GM23248 (cell line): Measurements from ENCODE around the gene CHAC2.

ENCODE experiments used
- EZH2 ChIP-seq: fragments of 200-600 bp; sonication (generic); IDR thresholded peaks from 2 replicates; pipeline ENCODE4 v1.6.1; 2018; ENCODE audit warnings: antibody characterized with exemption, mild to moderate bottlenecking; ENCODE audit not compliant: insufficient read depth, poor library complexity, severe bottlenecking
- EZH2phosphoT487 ChIP-seq: fragments of 200-600 bp; sonication (generic); IDR thresholded peaks from 2 replicates; pipeline ENCODE4 v1.6.1; 2018; ENCODE audit warnings: antibody characterized with exemption, moderate library complexity, mild to moderate bottlenecking, low read depth; ENCODE audit not compliant: insufficient read depth

DNA sequence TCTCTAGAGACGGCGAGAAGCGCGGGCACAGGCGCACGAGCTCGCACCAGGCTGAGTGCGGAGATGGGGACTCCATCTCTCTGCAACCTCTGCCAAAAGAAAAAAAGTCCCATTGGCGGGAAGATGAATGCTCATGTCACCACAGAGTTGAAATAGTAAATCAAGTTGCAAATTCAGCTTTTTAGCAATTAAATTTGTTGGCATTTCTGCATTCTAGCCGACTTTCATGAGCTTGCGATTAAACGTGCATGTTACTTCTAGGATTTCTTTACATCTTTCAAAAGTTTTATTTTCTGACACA, 588 bp downstream of the CHAC2 start:
- TF ChIP-seq EZH2: no peak
- no peak for TF ChIP-seq EZH2phosphoT487
